T-cell (primary cell): ENCODE measurements around the gene RPL7A. TPM values are rescaled to one million over a fixed set of nuclear protein-coding genes. Genes with fewer than 3 reads are reported as not detected.
"Not testable (repeated sequence)": the region's sequence is repeated elsewhere in the genome, so short reads cannot be mapped to it uniquely, and the experiment has no call there.

Experiments
- ATAC-seq, 4 experiments: fragments of 200-7000 bp in 3 of 4; fragments of 150-1000 bp in 1 of 4; cut with Tn5 transposase; replicated peaks in 1 of 4; 1 replicate in 3 of 4; 2 replicates in 1 of 4; pipeline ENCODE4 v1.10.0; 2021; ENCODE audit warnings: moderate library complexity in 3 of 4, mild to moderate bottlenecking in 2 of 4, moderate number of reproducible peaks in 1 of 4
- CTCF ChIA-PET, 2 donors: fragments of 300-600 bp; sonication (Branson Sonifier 250); formaldehyde crosslinking; loops; one replicate each; lab custom pipeline; 2022; ENCODE audit warnings: antibody characterized with exemption in 2 of 2; lab: Charles Lee
- POLR2A ChIA-PET, 2 donors: fragments of 300-600 bp; sonication (Branson Sonifier 250); formaldehyde crosslinking; loops; one replicate each; lab custom pipeline; 2022; ENCODE audit warnings: antibody characterized with exemption in 2 of 2; lab: Charles Lee
- DNase-seq, 35 experiments: peaks; one replicate each; pipeline versions ENCODE4 v3.0.0 to v3.0.0-alpha.2; 2013 to 2023
- H3K27ac ChIP-seq: one replicate; pipeline ENCODE4 v1.5.1; 2013; ENCODE audit warnings: low read length
- H3K27me3 ChIP-seq, 2 experiments: replicated peaks in 1 of 2; 1 replicate in 1 of 2; 2 replicates in 1 of 2; pipeline versions ENCODE4 v1.6.1 to v1.7.0; 2013; ENCODE audit warnings: low read length in 1 of 2, mixed read lengths in 1 of 2; ENCODE audit not compliant: control insufficient read depth in 2 of 2, insufficient read depth in 2 of 2; ENCODE audit errors: extremely low read depth in 1 of 2
- H3K36me3 ChIP-seq, 2 donors: 1 replicate in 1 of 2; 2 replicates in 1 of 2; pipeline versions ENCODE4 v1.6.1 to v1.7.0; 2013; ENCODE audit warnings: low read length in 1 of 2; ENCODE audit not compliant: control insufficient read depth in 2 of 2, insufficient read depth in 1 of 2; ENCODE audit errors: extremely low read depth in 1 of 2
- H3K4me1 ChIP-seq, 2 experiments: 1 replicate in 1 of 2; 2 replicates in 1 of 2; pipeline versions ENCODE4 v1.6.1 to v1.7.0; 2013; ENCODE audit warnings: low read length in 2 of 2, mixed read lengths in 1 of 2; ENCODE audit not compliant: insufficient read depth in 2 of 2, control insufficient read depth in 1 of 2; ENCODE audit errors: extremely low read depth in 1 of 2
- H3K4me3 ChIP-seq, 2 donors: 1 replicate in 1 of 2; 2 replicates in 1 of 2; pipeline versions ENCODE4 v1.5.1 to v1.7.0; 2013; ENCODE audit warnings: mild to moderate bottlenecking in 2 of 2, low read length in 1 of 2, moderate library complexity in 1 of 2; ENCODE audit not compliant: control insufficient read depth in 1 of 2; ENCODE audit errors: extremely low read depth in 1 of 2
- H3K9me3 ChIP-seq: 2 replicates; pipeline ENCODE4 v1.7.0; 2013
- H3K27ac Mint-ChIP-seq, 2 donors: one replicate each; pipeline ENCODE4 v1.8.0; 2020 to 2021; ENCODE audit warnings: mild to moderate bottlenecking in 2 of 2, mixed read lengths in 2 of 2
- H3K27me3 Mint-ChIP-seq, 2 donors: one replicate each; pipeline ENCODE4 v1.8.0; 2021 to 2022; ENCODE audit warnings: mixed read lengths in 2 of 2
- H3K36me3 Mint-ChIP-seq: one replicate; pipeline ENCODE4 v1.8.0; 2021; ENCODE audit warnings: mixed read lengths
- H3K4me1 Mint-ChIP-seq, 3 donors: one replicate each; pipeline ENCODE4 v1.8.0; 2020 to 2022; ENCODE audit warnings: mixed read lengths in 3 of 3, mild to moderate bottlenecking in 1 of 3
- H3K4me3 Mint-ChIP-seq, 3 donors: one replicate each; pipeline ENCODE4 v1.8.0; 2020 to 2022; ENCODE audit warnings: mild to moderate bottlenecking in 3 of 3, mixed read lengths in 3 of 3, moderate library complexity in 3 of 3
- H3K9me3 Mint-ChIP-seq, 3 donors: one replicate each; pipeline ENCODE4 v1.8.0; 2020 to 2022; ENCODE audit warnings: mixed read lengths in 3 of 3
- WGBS: methylation state at CpG from one replicate; pipeline ENCODE4 v1.1.5; 2013; ENCODE audit warnings: missing lambda C conversion rate; ENCODE audit not compliant: insufficient coverage; 5-methylcytosine and 5-hydroxymethylcytosine counted together
- total RNA-seq, 35 experiments: library from RNA in 6 of 35; stranded (reverse) in 6 of 35; fragments of 120-200 nt in 1 of 35; gene quantifications; one replicate each; pipeline versions ENCODE4 v1.2.1 to v1.2.4 and lab custom pipeline; 2013 to 2026

Gene RPL7A
- total RNA-seq, 5 donors from 2014 or later (not counting 1 experiment from before 2014, with no cell fraction given): 2,623 to 2,692 (median 2,659) TPM

DNA sequence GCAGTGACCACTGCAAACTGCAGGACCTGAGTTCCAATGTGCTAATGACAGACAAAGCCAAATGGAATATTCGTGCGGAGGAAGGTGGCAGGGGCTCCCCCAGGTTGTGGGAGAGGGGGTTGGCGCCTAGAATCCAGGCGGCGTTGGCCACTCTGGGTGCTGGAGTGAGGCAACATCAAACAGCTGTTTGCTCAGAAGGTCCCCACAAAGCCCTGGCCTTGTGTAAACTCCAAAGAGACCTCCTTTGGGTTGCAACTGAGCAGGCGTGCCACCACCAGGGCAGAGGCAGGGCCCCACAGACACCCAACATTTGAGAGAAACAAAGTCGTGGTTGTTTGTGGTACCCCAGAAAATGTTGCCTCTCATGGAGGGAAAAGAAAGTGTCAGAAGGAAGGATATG lies 42.7 kb downstream of the RPL7A start:
- Mint-ChIP-seq H3K4me3 (no peak overlapping the region), H3K27ac (no peak overlapping the region), H3K36me3 (no peaks in the 10 kb centered on the region), H3K4me1 (no peaks in the 10 kb centered on the region), H3K9me3 (no peaks in the 10 kb centered on the region), H3K27me3 (peaks cover 0 to 14% of the 10 kb centered on the region in 2 donors)
- 90% methylated on average over 6 of the region's 7 CpGs for WGBS
- ChIA-PET CTCF (no interaction called here), POLR2A (no interaction called here)
- no peaks in the 10 kb centered on the region for H3K9me3 ChIP-seq
- H3K27me3 ChIP-seq: peaks cover 0 to 42% of the 10 kb centered on the region in 2 experiments
- DNase-seq (no peak), ATAC-seq (no peak)
- no peak overlapping the region for H3K4me3 ChIP-seq
- no peak overlapping the region for H3K27ac ChIP-seq
- H3K4me1 ChIP-seq: no peaks in the 10 kb centered on the region
- no peaks in the 10 kb centered on the region for H3K36me3 ChIP-seq

DNA sequence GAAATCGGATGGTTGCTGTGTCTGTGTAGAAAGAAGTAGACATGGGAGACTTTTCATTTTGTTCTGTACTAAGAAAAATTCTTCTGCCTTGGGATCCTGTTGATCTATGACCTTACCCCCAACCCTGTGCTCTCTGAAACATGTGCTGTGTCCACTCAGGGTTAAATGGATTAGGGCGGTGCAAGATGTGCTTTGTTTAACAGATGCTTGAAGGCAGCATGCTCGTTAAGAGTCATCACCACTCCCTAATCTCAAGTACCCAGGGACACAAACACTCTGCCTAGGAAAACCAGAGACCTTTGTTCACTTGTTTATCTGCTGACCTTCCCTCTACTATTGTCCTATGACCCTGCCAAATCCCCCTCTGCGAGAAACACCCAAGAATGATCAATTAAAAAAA lies 43.4 kb downstream of the RPL7A start:
- H3K36me3 Mint-ChIP-seq, H3K4me3 ChIP-seq, H3K27ac Mint-ChIP-seq, H3K27ac ChIP-seq, ATAC-seq, H3K4me3 Mint-ChIP-seq, H3K36me3 ChIP-seq, H3K9me3 Mint-ChIP-seq, H3K4me1 Mint-ChIP-seq, CTCF ChIA-PET, POLR2A ChIA-PET, H3K4me1 ChIP-seq, DNase-seq, H3K9me3 ChIP-seq: not testable (repeated sequence)
- no CpG with 5 or more reads among the region's 4 CpGs for WGBS
- peaks cover 0 to 14% of the 10 kb centered on the region in 2 donors for H3K27me3 Mint-ChIP-seq
- peaks cover 0 to 42% of the 10 kb centered on the region in 2 experiments for H3K27me3 ChIP-seq

DNA sequence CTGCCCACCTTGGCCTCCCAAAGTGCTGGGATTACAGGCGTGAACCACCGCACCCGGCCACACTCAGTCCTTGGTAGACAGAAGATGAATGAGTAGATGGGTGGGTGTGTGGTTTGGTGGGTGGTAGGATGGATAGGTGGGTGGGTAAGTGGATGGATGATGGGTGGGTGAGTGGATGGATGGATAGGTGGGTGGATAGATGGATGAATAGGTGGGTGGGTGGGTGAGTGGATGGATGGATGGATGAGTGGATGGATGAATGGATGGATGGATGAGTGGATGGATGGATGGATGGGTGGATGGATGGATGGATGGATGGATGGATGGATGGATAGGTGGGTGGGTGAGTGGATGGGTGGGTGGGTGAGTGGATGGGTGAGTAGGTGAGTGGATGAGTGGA lies 44.3 kb downstream of the RPL7A start:
- DNase-seq, H3K36me3 Mint-ChIP-seq, ATAC-seq, H3K9me3 Mint-ChIP-seq, H3K27ac Mint-ChIP-seq, POLR2A ChIA-PET, CTCF ChIA-PET, H3K4me3 ChIP-seq, H3K9me3 ChIP-seq, H3K36me3 ChIP-seq, H3K4me1 Mint-ChIP-seq, H3K4me1 ChIP-seq, H3K4me3 Mint-ChIP-seq, H3K27ac ChIP-seq: not testable (repeated sequence)
- H3K27me3 Mint-ChIP-seq: peaks cover 0 to 14% of the 10 kb centered on the region in 2 donors
- peaks cover 0 to 42% of the 10 kb centered on the region in 2 experiments for H3K27me3 ChIP-seq
- WGBS: no CpG with 5 or more reads among the region's 3 CpGs

DNA sequence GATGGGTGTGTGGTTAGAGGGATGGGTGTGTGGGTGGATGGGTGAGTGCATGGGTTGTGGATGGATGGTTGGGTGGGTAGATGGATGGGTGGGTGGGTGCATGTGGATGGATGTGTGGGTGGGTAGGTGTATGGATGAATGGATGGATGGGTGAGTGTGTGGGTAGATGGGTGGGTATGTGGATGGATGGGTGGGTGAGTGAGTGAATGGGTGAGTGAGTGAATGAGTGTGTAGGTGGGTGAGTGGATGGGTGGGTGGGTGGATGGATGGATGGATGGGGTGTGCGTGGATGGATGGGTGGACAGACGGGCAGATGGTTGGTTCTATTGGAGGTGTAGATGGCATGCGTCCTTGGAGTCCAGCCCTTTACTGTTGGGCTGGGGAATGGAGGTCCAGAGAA lies 45.4 kb downstream of the RPL7A start:
- Histone ChIP-seq H3K9me3 (no peaks in the 10 kb centered on the region), H3K36me3 (no peaks in the 10 kb centered on the region), H3K4me3 (no peak overlapping the region), H3K27ac (no peak overlapping the region), H3K27me3 (peaks cover 0 to 42% of the 10 kb centered on the region in 2 experiments), H3K4me1 (no peaks in the 10 kb centered on the region)
- Mint-ChIP-seq H3K27ac (no peak overlapping the region), H3K4me3 (no peak overlapping the region), H3K4me1 (no peaks in the 10 kb centered on the region), H3K9me3 (no peaks in the 10 kb centered on the region), H3K27me3 (peaks cover 0 to 14% of the 10 kb centered on the region in 2 donors), H3K36me3 (no peaks in the 10 kb centered on the region)
- ChIA-PET POLR2A (no interaction called here), CTCF (no interaction called here)
- DNase-seq: no peak
- 95% methylated on average over 3 of the region's 3 CpGs for WGBS
- no peak for ATAC-seq

DNA sequence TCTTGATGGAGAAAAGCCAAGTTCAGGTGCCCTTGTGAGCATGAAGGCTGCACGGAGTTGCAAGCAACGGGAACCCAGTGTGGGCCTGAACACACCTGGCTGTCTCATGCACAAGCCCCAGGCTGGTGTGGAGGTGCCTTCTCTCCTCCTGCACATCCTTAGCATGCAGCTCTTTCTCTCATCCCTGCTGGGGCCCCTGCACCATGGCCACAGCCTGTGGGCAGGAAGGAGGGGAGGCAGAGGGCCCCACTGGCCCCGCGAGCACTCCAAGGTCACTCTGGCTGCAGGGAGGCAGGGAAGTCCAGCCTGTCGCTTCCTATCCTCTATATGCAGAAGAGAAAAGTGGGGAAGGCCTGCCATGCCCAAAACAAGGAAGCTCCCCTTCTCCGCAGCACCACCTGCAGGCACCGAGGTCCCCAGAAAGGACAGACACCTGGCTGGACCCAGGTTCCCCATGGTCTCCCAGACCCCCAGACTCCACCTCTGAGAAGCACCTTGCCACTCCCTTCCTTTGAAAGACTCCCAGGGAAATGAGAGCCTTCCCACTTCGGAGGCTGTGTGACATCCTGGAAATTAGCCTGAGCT lies 46.8 kb downstream of the RPL7A start:
- ChIA-PET POLR2A (no interaction called here), CTCF (no interaction called here)

DNA sequence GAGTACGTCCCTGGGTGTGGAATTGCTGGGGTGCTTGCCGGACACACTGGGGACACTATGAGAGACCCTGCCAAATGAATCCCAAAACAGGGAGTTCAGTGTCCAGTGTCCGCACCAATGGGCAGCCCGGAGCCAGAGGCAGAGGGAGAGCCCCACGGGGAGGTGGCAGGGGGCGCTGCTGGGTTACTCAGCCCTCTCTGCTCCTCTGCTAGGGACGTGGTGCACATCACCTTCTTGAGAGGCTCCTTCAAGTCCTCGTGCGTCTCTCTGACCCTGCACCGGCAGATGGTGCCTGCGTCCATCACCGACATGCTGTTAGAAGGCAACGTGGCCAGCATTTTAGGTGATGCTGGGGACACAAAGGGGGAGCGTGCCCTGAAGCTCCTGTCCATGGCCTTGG lies 48.9 kb downstream of the RPL7A start:
- Histone ChIP-seq H3K4me3 (no peak overlapping the region), H3K27ac (no peak overlapping the region), H3K27me3 (peaks cover 0 to 19% of the 10 kb centered on the region in 2 experiments), H3K9me3 (no peaks in the 10 kb centered on the region), H3K4me1 (peaks cover 0 to 6% of the 10 kb centered on the region in 2 experiments), H3K36me3 (no peaks in the 10 kb centered on the region)
- ChIA-PET CTCF (no interaction called here), POLR2A (no interaction called here)
- H3K4me3 Mint-ChIP-seq: no peak overlapping the region
- no peak overlapping the region for H3K27ac Mint-ChIP-seq
- ATAC-seq: no peak
- no peaks in the 10 kb centered on the region for H3K9me3 Mint-ChIP-seq
- H3K27me3 Mint-ChIP-seq: no peaks in the 10 kb centered on the region
- WGBS: 48% methylated on average over 14 of the region's 14 CpGs
- H3K36me3 Mint-ChIP-seq: no peaks in the 10 kb centered on the region
- no peak for DNase-seq
- H3K4me1 Mint-ChIP-seq: no peaks in the 10 kb centered on the region

More for the DNA sequence above, 46.8 kb downstream of the RPL7A start:
- Histone ChIP-seq H3K4me3 (no peak overlapping the region), H3K36me3 (no peaks in the 10 kb centered on the region), H3K27me3 (peaks cover 0 to 31% of the 10 kb centered on the region in 2 experiments), H3K27ac (no peak overlapping the region), H3K4me1 (no peaks in the 10 kb centered on the region), H3K9me3 (no peaks in the 10 kb centered on the region)
- ATAC-seq (no peak), DNase-seq (no peak)
- Mint-ChIP-seq H3K36me3 (no peaks in the 10 kb centered on the region), H3K9me3 (no peaks in the 10 kb centered on the region), H3K4me1 (no peaks in the 10 kb centered on the region), H3K4me3 (no peak overlapping the region), H3K27me3 (peaks cover 0 to 10% of the 10 kb centered on the region in 2 donors), H3K27ac (no peak overlapping the region)
- 50% methylated on average over 5 of the region's 8 CpGs for WGBS

DNA sequence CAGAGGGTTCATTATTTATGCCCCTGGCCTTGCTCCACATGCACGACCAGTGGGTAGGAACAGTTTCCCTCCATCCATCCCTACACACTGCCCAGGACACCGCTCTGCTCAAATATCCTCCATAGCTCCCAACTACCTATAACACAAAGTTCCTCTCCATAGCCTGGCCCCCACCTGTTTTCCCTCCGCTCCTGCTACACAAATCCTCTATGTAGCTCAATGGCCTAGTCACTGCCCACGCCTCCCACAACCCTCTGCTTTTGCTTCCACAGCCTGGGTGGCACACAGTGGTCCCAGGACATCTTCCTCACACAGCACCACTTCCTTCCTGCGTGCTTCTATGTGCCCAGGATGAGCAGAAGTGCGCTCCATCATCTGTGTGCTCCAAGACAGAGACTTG lies 49.4 kb downstream of the RPL7A start:
- Mint-ChIP-seq H3K4me1 (no peaks in the 10 kb centered on the region), H3K27ac (no peak overlapping the region), H3K36me3 (no peaks in the 10 kb centered on the region), H3K4me3 (no peak overlapping the region), H3K9me3 (no peaks in the 10 kb centered on the region), H3K27me3 (no peaks in the 10 kb centered on the region)
- H3K9me3 ChIP-seq: no peaks in the 10 kb centered on the region
- H3K4me3 ChIP-seq: no peak overlapping the region
- ATAC-seq: no peak
- POLR2A ChIA-PET: no interaction called here
- WGBS: 86% methylated on average over 3 of the region's 6 CpGs
- H3K27me3 ChIP-seq: peaks cover 0 to 15% of the 10 kb centered on the region in 2 experiments
- DNase-seq: no peak
- H3K36me3 ChIP-seq: peaks cover 0 to under 1% of the 10 kb centered on the region in 2 donors
- CTCF ChIA-PET: no interaction called here
- peaks cover 0 to 6% of the 10 kb centered on the region in 2 experiments for H3K4me1 ChIP-seq
- H3K27ac ChIP-seq: no peak overlapping the region
